HepG2 (cell line): ENCODE data around the gene MB. TPM values are rescaled to one million over a fixed set of nuclear protein-coding genes. Genes with fewer than 3 reads are reported as not detected.

Experiments
- ATAC-seq: fragments of 200-7000 bp; cut with Tn5 transposase; 3 replicates; pipeline ENCODE4 v1.9.1; 2020; ENCODE audit warnings: mild to moderate bottlenecking, moderate library complexity
- BruUV-seq: library from RNA; stranded (reverse); fragments of 400-500 nt; replicated peaks from 2 replicates; lab custom pipeline; 2021; lab: Mats Ljungman, UMichigan
- CTCF ChIA-PET: fragments of 300-600 bp; formaldehyde crosslinking; extraction: SDS; loops from one replicate; lab custom pipeline; 2021; ENCODE audit warnings: low total read pairs, inconsistent platforms, low intra/inter-chr PET ratio; lab: Yijun Ruan, JAX
- POLR2A ChIA-PET: fragments of 350-600 bp; sonication (Branson Sonifier 250); formaldehyde crosslinking; loops from one replicate; lab custom pipeline; 2020; ENCODE audit warnings: antibody characterized with exemption, inconsistent platforms; lab: Yijun Ruan, JAX
- DNase-seq: peaks from one replicate; pipeline ENCODE4 v3.0.0-alpha.2; 2015; ENCODE audit warnings: low spot score
- FAIRE-seq: peaks from 3 replicates; lab custom pipeline; 2011; peaks lifted over from hg19 to GRCh38; lab: Jason Lieb, UNC
- H2AFZ ChIP-seq: one replicate; pipeline ENCODE4 v1.6.1; 2011; ENCODE audit warnings: low read length, inconsistent platforms
- H3K27ac ChIP-seq: fragments of 300-600 bp; 3 replicates; pipeline ENCODE4 v1.8.0; 2011; ENCODE audit warnings: mixed run types, mild to moderate bottlenecking, mixed read lengths, low read length, inconsistent platforms; ENCODE audit not compliant: insufficient read depth; ENCODE audit errors: extremely low read length
- H3K27me3 ChIP-seq, 2 experiments: fragments of 200-600 bp in 1 of 2; 2 replicates in 1 of 2; 3 replicates in 1 of 2; pipeline versions ENCODE4 v1.6.0 to v1.8.0; 2011; ENCODE audit warnings: low read length in 2 of 2, mild to moderate bottlenecking in 2 of 2, moderate library complexity in 2 of 2, inconsistent platforms in 1 of 2; ENCODE audit not compliant: insufficient read depth in 2 of 2, control insufficient read depth in 1 of 2
- H3K36me3 ChIP-seq, 2 experiments: fragments of 200-600 bp in 1 of 2; replicated peaks in 1 of 2; 2 replicates in 1 of 2; 3 replicates in 1 of 2; pipeline versions ENCODE4 v1.5.1 to v1.8.0; 2011; ENCODE audit warnings: low read length in 2 of 2, inconsistent platforms in 1 of 2; ENCODE audit not compliant: insufficient read depth in 2 of 2, control insufficient read depth in 1 of 2
- H3K4me1 ChIP-seq: 2 replicates; pipeline ENCODE4 v1.5.1; 2012; ENCODE audit warnings: low read length, inconsistent platforms; ENCODE audit not compliant: insufficient read depth
- H3K4me2 ChIP-seq: 2 replicates; pipeline ENCODE4 v1.6.0; 2011; ENCODE audit warnings: low read depth, low read length, inconsistent platforms
- H3K4me3 ChIP-seq, 3 experiments: fragments of 200-600 bp in 1 of 3; sonication (generic), shearing (Covaris generic) in 1 of 3; replicated peaks in 1 of 3; 2 replicates each; pipeline ENCODE4 v1.5.1; 2011 to 2016; ENCODE audit warnings: low read length in 3 of 3, inconsistent platforms in 2 of 3, low read depth in 2 of 3, mild to moderate bottlenecking in 2 of 3, control low read depth in 1 of 3, mixed read lengths in 1 of 3; ENCODE audit not compliant: insufficient read depth in 1 of 3
- H3K79me2 ChIP-seq: one replicate; pipeline ENCODE4 v1.6.1; 2011; ENCODE audit warnings: low read length, inconsistent platforms; ENCODE audit not compliant: insufficient read depth
- H3K9ac ChIP-seq: 2 replicates; pipeline ENCODE4 v1.6.0; 2011; ENCODE audit warnings: mild to moderate bottlenecking, low read depth, low read length, inconsistent platforms; ENCODE audit not compliant: insufficient read depth
- H3K9me3 ChIP-seq: 2 replicates; pipeline ENCODE4 v1.5.1; 2012; ENCODE audit warnings: mild to moderate bottlenecking, low read length
- H4K20me1 ChIP-seq: 2 replicates; pipeline ENCODE4 v1.6.0; 2011; ENCODE audit warnings: inconsistent platforms, mild to moderate bottlenecking, low read length, moderate library complexity; ENCODE audit not compliant: insufficient read depth
- ARNT ChIP-seq: fragments of 450-650 bp; IDR thresholded peaks from 2 replicates; pipeline ENCODE4 v1.6.1; 2017
- ATF1 ChIP-seq: IDR thresholded peaks from 2 replicates; pipeline ENCODE4 v1.6.1; 2016; ENCODE audit warnings: mild to moderate bottlenecking, control low read depth
- EEA1 ChIP-seq: sonication (generic); formaldehyde crosslinking; IDR thresholded peaks from 2 replicates; pipeline ENCODE4 v1.5.1; 2020; ENCODE audit warnings: mild to moderate bottlenecking, missing genetic modification reagents, borderline replicate concordance
- FOSL2 ChIP-seq: sonication (generic); formaldehyde crosslinking; IDR thresholded peaks from 2 replicates; pipeline ENCODE4 v1.4.0; 2020; ENCODE audit warnings: missing genetic modification reagents
- GLI4 ChIP-seq: sonication (generic); formaldehyde crosslinking; IDR thresholded peaks from 2 replicates; pipeline ENCODE4 v1.5.1; 2020; ENCODE audit warnings: missing genetic modification reagents, mild to moderate bottlenecking, moderate library complexity, borderline replicate concordance
- IKZF4 ChIP-seq: sonication (generic); formaldehyde crosslinking; IDR thresholded peaks from 2 replicates; pipeline ENCODE4 v1.5.1; 2020; ENCODE audit warnings: borderline replicate concordance, mild to moderate bottlenecking, low read depth, missing genetic modification reagents; ENCODE audit errors: not compliant biosample characterization
- KLF16 ChIP-seq, 2 experiments: sonication (generic) in 1 of 2; formaldehyde crosslinking in 1 of 2; IDR thresholded peaks; 2 replicates each; pipeline versions ENCODE4 v1.6.1 to v1.8.0; 2016 to 2023; ENCODE audit warnings: missing genetic modification reagents in 2 of 2, missing compliant biosample characterization in 1 of 2
- MTA3 ChIP-seq: sonication (generic); formaldehyde crosslinking; IDR thresholded peaks from 2 replicates; pipeline ENCODE4 v1.4.0; 2020; ENCODE audit warnings: missing genetic modification reagents
- NFKBIZ ChIP-seq: IDR thresholded peaks from 2 replicates; pipeline ENCODE4 v1.6.1; 2018; ENCODE audit warnings: missing genetic modification reagents, missing compliant biosample characterization
- RARA ChIP-seq: IDR thresholded peaks from 2 replicates; pipeline ENCODE4 v1.6.1; 2016; ENCODE audit warnings: missing genetic modification reagents, missing compliant biosample characterization
- SMARCE1 ChIP-seq: fragments of 450-650 bp; IDR thresholded peaks from 2 replicates; pipeline ENCODE4 v1.6.1; 2017; ENCODE audit warnings: borderline replicate concordance
- SUZ12 ChIP-seq: fragments of 150-350 bp; IDR thresholded peaks from 2 replicates; pipeline ENCODE4 v1.6.1; 2014; ENCODE audit warnings: low read depth, low read length
- ZNF570 ChIP-seq: sonication (generic); formaldehyde crosslinking; IDR thresholded peaks from 2 replicates; pipeline ENCODE4 v1.4.0; 2020; ENCODE audit warnings: mild to moderate bottlenecking, missing genetic modification reagents, borderline replicate concordance
- ZNF607 ChIP-seq: sonication (generic); formaldehyde crosslinking; IDR thresholded peaks from 2 replicates; pipeline ENCODE4 v1.5.1; 2020; ENCODE audit warnings: missing genetic modification reagents, mild to moderate bottlenecking, borderline replicate concordance
- ZNF788 ChIP-seq: sonication (generic); formaldehyde crosslinking; IDR thresholded peaks from 2 replicates; pipeline ENCODE4 v1.5.0; 2020; ENCODE audit warnings: mild to moderate bottlenecking, missing genetic modification reagents, borderline replicate concordance
- ZSCAN22 ChIP-seq: sonication (generic); formaldehyde crosslinking; IDR thresholded peaks from 2 replicates; pipeline ENCODE4 v1.4.0; 2020; ENCODE audit warnings: mild to moderate bottlenecking, missing genetic modification reagents
- WGBS: methylation state at CpG from one replicate; pipeline ENCODE4 v1.1.6; 2017; ENCODE audit warnings: low lambda C conversion rate; 5-methylcytosine and 5-hydroxymethylcytosine counted together
- in situ Hi-C: cut with HindIII; loops from 2 replicates; pipeline ENCODE4 v1.10.0; 2017; ENCODE audit warnings: low pct_unique_long_range_greater_than_20kb; ENCODE audit not compliant: extremely low pct_ligation_motif_present
- intact Hi-C: fragments of 100-400 bp; cut with micrococcal nuclease; formaldehyde crosslinking; loops from one replicate; pipeline ENCODE4 v1.10.0; 2022; ENCODE audit not compliant: unreplicated experiment
- polyA plus RNA-seq, 8 experiments: library from polyadenylated mRNA; depleted of rRNA in 3 of 8; stranded (reverse) in 7 of 8; unstranded in 1 of 8; fragments of >200 nt; fragmentation: Illumina TruSeq in 4 of 8; extraction: Trizol in 4 of 8; gene quantifications; 2 replicates each; pipeline versions ENCODE4 v1.2.1 to v1.2.3, GENCODE V29; 2011 to 2016; ENCODE audit warnings: low read depth in 4 of 8, missing spikeins in 1 of 8, mixed read lengths in 1 of 8; ENCODE audit not compliant: insufficient read depth in 1 of 8
- total RNA-seq, 5 experiments: library from RNA; depleted of rRNA; stranded (reverse); fragments of >200 nt; fragmentation: Illumina TruSeq; extraction: Trizol; gene quantifications; 2 replicates each; pipeline ENCODE4 v1.2.3, GENCODE V29; 2016; ENCODE audit warnings: low read depth in 1 of 5
- TF ChIP-seq, protein P1 (sequence below): sonication (generic); formaldehyde crosslinking; IDR thresholded peaks from 2 replicates; pipeline ENCODE4 v1.5.0; 2020; ENCODE audit warnings: missing genetic modification reagents
- TF ChIP-seq, protein P2 (sequence below): fragments of 450-650 bp; IDR thresholded peaks from 2 replicates; pipeline ENCODE4 v1.6.1; 2017
- TF ChIP-seq, protein P3 (sequence below): IDR thresholded peaks from 2 replicates; pipeline ENCODE4 v1.6.1; 2016; ENCODE audit warnings: missing genetic modification reagents, missing compliant biosample characterization
- TF ChIP-seq, protein P4 (sequence below): sonication (generic); formaldehyde crosslinking; IDR thresholded peaks from 2 replicates; pipeline ENCODE4 v1.4.0; 2020; ENCODE audit warnings: missing genetic modification reagents

The MB gene
- total and polyA plus RNA-seq, 2 of the 13 experiments (the other 11 are each of a cell fraction or from before 2014, with no cell fraction given) = 0.07 TPM; not detected in 1

DNA sequence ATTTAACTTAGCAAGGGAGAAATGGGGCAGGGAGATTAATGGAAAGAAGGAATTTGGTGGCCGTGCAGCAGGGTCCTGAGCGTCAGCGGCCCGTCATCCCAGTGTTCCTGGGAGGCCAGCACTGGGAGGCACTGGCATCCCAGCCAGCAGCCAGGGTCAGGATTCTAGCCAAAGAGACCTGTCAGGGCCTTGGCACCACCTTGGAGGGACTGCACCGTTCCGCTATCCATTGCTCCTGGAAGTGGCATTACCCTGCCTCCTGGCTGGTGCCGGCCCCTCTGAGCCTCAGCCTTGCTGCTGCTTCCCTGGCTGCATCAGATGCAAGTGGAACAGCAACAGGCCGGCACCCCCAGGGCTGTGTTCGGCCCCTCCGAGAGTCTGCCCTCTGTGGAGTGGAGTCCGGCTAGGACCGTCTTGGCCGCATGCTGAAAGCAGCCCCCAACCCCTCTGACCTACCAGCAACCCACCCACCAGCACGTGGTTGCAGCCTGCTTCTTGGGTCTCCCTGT, 46.4 kb downstream of the MB start:
- no peak overlapping the region for H2AFZ ChIP-seq
- H3K79me2 ChIP-seq = no peaks in the 10 kb centered on the region
- POLR2A ChIA-PET = no interaction called here
- intact Hi-C loops (no loop called here), in situ Hi-C loops (no loop called here)
- no peaks in the 10 kb centered on the region for H3K9me3 ChIP-seq
- WGBS = 31% methylated on average over 6 of the region's 14 CpGs
- CTCF ChIA-PET = no interaction called here
- H3K4me1 ChIP-seq = no peaks in the 10 kb centered on the region
- no peak overlapping the region for H3K9ac ChIP-seq
- TF ChIP-seq, protein P1, sequence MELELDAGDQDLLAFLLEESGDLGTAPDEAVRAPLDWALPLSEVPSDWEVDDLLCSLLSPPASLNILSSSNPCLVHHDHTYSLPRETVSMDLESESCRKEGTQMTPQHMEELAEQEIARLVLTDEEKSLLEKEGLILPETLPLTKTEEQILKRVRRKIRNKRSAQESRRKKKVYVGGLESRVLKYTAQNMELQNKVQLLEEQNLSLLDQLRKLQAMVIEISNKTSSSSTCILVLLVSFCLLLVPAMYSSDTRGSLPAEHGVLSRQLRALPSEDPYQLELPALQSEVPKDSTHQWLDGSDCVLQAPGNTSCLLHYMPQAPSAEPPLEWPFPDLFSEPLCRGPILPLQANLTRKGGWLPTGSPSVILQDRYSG (CRISPR knock-in tag) = no peak
- no peak for TF ChIP-seq ZNF607 (CRISPR knock-in tag)
- TF ChIP-seq, protein P2, sequence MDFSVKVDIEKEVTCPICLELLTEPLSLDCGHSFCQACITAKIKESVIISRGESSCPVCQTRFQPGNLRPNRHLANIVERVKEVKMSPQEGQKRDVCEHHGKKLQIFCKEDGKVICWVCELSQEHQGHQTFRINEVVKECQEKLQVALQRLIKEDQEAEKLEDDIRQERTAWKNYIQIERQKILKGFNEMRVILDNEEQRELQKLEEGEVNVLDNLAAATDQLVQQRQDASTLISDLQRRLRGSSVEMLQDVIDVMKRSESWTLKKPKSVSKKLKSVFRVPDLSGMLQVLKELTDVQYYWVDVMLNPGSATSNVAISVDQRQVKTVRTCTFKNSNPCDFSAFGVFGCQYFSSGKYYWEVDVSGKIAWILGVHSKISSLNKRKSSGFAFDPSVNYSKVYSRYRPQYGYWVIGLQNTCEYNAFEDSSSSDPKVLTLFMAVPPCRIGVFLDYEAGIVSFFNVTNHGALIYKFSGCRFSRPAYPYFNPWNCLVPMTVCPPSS = no peak
- no peak for TF ChIP-seq SUZ12
- TF ChIP-seq NFKBIZ (CRISPR knock-in tag) = no peak
- no peak for TF ChIP-seq ARNT
- TF ChIP-seq ZSCAN22 (CRISPR knock-in tag) = no peak
- TF ChIP-seq KLF16 (CRISPR knock-in tag; IDR thresholded peaks at IDR 0.05) = no peak
- TF ChIP-seq EEA1 (CRISPR knock-in tag) = no peak
- TF ChIP-seq, protein P3, sequence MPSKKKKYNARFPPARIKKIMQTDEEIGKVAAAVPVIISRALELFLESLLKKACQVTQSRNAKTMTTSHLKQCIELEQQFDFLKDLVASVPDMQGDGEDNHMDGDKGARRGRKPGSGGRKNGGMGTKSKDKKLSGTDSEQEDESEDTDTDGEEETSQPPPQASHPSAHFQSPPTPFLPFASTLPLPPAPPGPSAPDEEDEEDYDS (CRISPR knock-in tag) = no peak
- no peak for TF ChIP-seq GLI4 (CRISPR knock-in tag)
- TF ChIP-seq, protein P4, sequence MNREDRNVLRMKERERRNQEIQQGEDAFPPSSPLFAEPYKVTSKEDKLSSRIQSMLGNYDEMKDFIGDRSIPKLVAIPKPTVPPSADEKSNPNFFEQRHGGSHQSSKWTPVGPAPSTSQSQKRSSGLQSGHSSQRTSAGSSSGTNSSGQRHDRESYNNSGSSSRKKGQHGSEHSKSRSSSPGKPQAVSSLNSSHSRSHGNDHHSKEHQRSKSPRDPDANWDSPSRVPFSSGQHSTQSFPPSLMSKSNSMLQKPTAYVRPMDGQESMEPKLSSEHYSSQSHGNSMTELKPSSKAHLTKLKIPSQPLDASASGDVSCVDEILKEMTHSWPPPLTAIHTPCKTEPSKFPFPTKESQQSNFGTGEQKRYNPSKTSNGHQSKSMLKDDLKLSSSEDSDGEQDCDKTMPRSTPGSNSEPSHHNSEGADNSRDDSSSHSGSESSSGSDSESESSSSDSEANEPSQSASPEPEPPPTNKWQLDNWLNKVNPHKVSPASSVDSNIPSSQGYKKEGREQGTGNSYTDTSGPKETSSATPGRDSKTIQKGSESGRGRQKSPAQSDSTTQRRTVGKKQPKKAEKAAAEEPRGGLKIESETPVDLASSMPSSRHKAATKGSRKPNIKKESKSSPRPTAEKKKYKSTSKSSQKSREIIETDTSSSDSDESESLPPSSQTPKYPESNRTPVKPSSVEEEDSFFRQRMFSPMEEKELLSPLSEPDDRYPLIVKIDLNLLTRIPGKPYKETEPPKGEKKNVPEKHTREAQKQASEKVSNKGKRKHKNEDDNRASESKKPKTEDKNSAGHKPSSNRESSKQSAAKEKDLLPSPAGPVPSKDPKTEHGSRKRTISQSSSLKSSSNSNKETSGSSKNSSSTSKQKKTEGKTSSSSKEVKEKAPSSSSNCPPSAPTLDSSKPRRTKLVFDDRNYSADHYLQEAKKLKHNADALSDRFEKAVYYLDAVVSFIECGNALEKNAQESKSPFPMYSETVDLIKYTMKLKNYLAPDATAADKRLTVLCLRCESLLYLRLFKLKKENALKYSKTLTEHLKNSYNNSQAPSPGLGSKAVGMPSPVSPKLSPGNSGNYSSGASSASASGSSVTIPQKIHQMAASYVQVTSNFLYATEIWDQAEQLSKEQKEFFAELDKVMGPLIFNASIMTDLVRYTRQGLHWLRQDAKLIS (CRISPR knock-in tag) = no peak
- no peak for TF ChIP-seq ATF1
- TF ChIP-seq SMARCE1 = no peak
- no peak for TF ChIP-seq ZNF788 (CRISPR knock-in tag)
- TF ChIP-seq MTA3 = no peak
- no peak for TF ChIP-seq FOSL2 (CRISPR knock-in tag)
- no peak for TF ChIP-seq IKZF4 (CRISPR knock-in tag)
- no peak for TF ChIP-seq ZNF570
- TF ChIP-seq RARA (CRISPR knock-in tag) = no peak
- peaks cover 7 to 52% of the 10 kb centered on the region in 2 experiments; a peak in 3 of 5 replicates for H3K27me3 ChIP-seq
- no peak overlapping the region for H3K27ac ChIP-seq
- FAIRE-seq (no peak), DNase-seq (no peak), ATAC-seq (no peak)
- H3K4me3 ChIP-seq = no peak overlapping the region
- H3K4me2 ChIP-seq = no peak overlapping the region
- BruUV-seq = no TSS peak
- H3K36me3 ChIP-seq = no peaks in the 10 kb centered on the region
- H4K20me1 ChIP-seq = no peaks in the 10 kb centered on the region
